ENCODE data around the gene LIPG. TPM values are rescaled to one million over a fixed set of nuclear protein-coding genes. Genes with fewer than 3 reads are reported as not detected.
"Not testable (repeated sequence)": the region's sequence is repeated elsewhere in the genome, so short reads cannot be mapped to it uniquely, and the experiment has no call there.

LIPG gene
- total RNA-seq, 4 donors from 2014 or later: 0.24 to 6.4 (median 1.9) TPM

DNA sequence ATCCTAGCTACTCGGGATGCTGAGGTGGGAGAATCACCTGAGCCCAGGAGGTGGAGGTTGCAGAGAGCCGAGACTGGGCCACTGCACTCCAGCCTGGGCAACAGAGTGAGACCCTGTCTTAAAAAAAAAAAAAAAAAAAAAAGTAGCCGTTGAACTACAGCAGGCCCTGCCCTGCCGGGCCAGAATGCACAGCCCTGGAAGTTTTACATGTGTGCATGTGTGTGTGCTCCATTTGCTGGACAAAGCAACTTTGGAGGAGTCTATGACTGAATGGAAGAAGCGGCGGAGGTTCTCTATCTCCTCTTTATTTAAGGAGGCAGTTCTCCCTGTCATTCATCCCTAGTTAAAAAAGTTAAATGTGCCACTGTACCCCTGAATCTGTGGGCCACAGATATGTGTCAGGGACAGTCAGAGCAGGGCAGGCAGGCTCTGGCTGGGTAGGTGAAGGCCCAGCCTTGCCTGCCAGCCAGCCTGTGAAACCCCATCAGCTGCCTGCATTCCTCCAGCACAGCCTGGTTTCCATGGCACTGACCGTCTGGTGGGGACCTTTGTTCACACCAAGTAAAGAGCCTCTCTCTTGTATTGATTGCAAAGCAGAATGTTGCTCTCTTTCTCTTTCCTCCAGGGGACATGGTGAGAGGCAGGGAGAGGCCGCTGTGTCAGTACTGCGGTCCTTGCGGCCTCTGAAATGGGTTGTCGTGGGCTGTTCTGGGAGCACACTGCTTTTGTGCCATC, 10.9 kb downstream of the LIPG start:
- intact Hi-C loops (cut with DNase I; ENCODE audit: low total_unique reads) (no loop called here), in situ Hi-C loops (cut with MboI; ENCODE audit: low sequenced_read_pairs in 4 of 4) (loop anchor here in 1 of 4 donors (25.0 kb wide), 1 partner anchor 190 kb away; no protein-coding TSS in a partner anchor)
- no peak for ATAC-seq
- no peak for DNase-seq
- Histone ChIP-seq H3K36me3 (no peaks in the 10 kb centered on the region), H3K4me3 (no peak overlapping the region), H3K27ac (no peak overlapping the region), H3K9me3 (no peaks in the 10 kb centered on the region), H3K4me1 (no peaks in the 10 kb centered on the region), H3K27me3 (no peaks in the 10 kb centered on the region)
- TF ChIP-seq, protein P1, sequence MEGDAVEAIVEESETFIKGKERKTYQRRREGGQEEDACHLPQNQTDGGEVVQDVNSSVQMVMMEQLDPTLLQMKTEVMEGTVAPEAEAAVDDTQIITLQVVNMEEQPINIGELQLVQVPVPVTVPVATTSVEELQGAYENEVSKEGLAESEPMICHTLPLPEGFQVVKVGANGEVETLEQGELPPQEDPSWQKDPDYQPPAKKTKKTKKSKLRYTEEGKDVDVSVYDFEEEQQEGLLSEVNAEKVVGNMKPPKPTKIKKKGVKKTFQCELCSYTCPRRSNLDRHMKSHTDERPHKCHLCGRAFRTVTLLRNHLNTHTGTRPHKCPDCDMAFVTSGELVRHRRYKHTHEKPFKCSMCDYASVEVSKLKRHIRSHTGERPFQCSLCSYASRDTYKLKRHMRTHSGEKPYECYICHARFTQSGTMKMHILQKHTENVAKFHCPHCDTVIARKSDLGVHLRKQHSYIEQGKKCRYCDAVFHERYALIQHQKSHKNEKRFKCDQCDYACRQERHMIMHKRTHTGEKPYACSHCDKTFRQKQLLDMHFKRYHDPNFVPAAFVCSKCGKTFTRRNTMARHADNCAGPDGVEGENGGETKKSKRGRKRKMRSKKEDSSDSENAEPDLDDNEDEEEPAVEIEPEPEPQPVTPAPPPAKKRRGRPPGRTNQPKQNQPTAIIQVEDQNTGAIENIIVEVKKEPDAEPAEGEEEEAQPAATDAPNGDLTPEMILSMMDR (IDR thresholded peaks at IDR 0.05 in 4 of 5, conservative IDR thresholded peaks at IDR 0.05 in 1 of 5): no peak
- TF ChIP-seq POLR2A (IDR thresholded peaks at IDR 0.05): no peak

DNA sequence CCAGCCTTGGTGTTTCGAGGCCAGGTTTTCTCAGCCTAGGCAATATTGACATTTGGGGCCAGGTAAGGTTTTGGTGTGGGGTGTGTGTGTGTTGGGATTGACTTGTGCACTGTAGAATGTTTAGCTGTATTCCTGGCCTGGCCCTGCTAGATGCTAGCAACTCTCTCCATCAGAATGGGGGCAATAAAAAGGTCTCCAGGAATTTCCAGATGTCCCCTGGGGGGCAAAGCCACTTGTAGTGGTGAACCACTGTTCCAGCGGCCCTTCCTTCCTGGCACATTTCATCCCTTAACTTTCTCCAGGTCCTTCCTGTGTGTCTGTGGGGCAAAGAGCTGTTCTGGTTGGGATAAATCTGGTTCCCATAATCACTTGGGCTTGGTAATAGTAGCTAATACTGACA, 12.0 kb downstream of the LIPG start:
- Histone ChIP-seq H3K27ac (no peak overlapping the region), H3K4me1 (no peaks in the 10 kb centered on the region), H3K9me3 (no peaks in the 10 kb centered on the region), H3K4me3 (no peak overlapping the region), H3K27me3 (no peaks in the 10 kb centered on the region), H3K36me3 (no peaks in the 10 kb centered on the region)
- intact Hi-C loops (cut with DNase I; ENCODE audit: low total_unique reads): no loop called here
- TF ChIP-seq, protein P1 (IDR thresholded peaks at IDR 0.05 in 4 of 5, conservative IDR thresholded peaks at IDR 0.05 in 1 of 5): no peak
- TF ChIP-seq POLR2A (IDR thresholded peaks at IDR 0.05): no peak
- in situ Hi-C loops (cut with MboI; ENCODE audit: low sequenced_read_pairs in 4 of 4): loop anchor here in 1 of 4 donors (25.0 kb wide), 1 partner anchor 188 kb away; no protein-coding TSS in a partner anchor
- ATAC-seq (no peak), DNase-seq (no peak)

DNA sequence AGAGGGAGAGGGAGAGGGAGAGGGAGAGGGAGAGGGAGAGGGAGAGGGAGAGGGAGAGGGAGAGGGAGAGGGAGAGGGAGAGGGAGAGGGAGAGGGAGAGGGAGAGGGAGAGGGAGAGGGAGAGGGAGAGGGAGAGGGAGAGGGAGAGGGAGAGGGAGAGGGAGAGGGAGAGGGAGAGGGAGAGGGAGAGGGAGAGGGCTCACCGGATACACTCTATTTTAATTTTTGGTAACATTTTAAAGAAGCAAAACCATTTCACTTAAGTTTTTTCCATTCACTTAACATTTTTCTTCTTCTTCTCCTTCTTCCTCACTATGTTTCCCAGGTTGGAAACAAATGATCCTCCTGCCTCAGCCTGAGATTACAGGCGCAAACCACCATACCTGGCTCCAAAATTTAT, 17.2 kb downstream of the LIPG start:
- in situ Hi-C loops (cut with MboI; ENCODE audit: low sequenced_read_pairs in 4 of 4); H3K4me3 ChIP-seq; H3K27ac ChIP-seq; DNase-seq; H3K4me1 ChIP-seq; ATAC-seq; H3K36me3 ChIP-seq; H3K9me3 ChIP-seq; intact Hi-C loops (cut with DNase I; ENCODE audit: low total_unique reads); H3K27me3 ChIP-seq: not testable (repeated sequence)

DNA sequence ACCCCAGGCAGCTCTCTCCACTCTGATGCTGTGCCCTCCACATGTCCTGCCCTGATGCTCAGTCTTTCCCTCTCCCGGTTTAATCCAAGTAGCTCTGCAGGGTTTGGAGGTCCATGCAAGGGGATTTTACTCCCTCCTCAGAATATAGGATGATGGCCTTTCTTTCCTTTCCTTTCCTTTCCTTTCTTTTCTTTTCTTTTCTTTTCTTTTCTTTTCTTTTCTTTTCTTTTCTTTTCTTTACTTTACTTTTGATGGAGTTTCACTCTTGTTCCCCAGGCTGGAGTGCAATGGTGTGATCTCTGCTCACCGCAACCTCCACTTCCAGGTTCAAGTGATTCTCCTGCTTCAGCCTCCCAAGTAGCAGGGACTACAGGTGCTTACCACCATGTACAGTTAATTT, 17.7 kb downstream of the LIPG start:
- H3K9me3 ChIP-seq; H3K36me3 ChIP-seq; H3K27ac ChIP-seq; intact Hi-C loops (cut with DNase I; ENCODE audit: low total_unique reads); H3K4me3 ChIP-seq; ATAC-seq; in situ Hi-C loops (cut with MboI; ENCODE audit: low sequenced_read_pairs in 4 of 4); H3K4me1 ChIP-seq; H3K27me3 ChIP-seq; DNase-seq: not testable (repeated sequence)

DNA sequence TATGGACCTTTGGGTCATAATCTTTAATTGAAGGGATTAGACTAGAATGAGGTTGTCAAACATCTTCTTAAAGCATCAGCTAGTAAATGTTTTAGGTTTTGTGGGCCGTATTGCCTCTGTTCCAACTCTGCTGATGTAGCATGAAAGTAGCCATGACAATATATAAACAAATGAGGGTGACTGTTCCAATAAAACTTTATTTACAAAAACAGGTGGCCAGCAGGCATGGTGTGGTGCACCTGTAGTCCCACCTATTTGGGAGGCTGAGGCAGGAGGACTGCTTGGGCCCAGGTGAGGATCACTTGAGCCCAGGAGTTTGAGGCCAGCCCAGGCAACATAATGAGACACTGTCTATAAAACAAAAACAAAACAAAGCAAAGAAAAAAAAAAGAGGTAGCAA, 18.4 kb downstream of the LIPG start:
- Histone ChIP-seq H3K27me3 (no peaks in the 10 kb centered on the region), H3K36me3 (no peaks in the 10 kb centered on the region), H3K27ac (no peak overlapping the region), H3K4me3 (no peak overlapping the region), H3K9me3 (no peaks in the 10 kb centered on the region), H3K4me1 (no peaks in the 10 kb centered on the region)
- in situ Hi-C loops (cut with MboI; ENCODE audit: low sequenced_read_pairs in 4 of 4): no loop called here
- TF ChIP-seq, protein P1 (IDR thresholded peaks at IDR 0.05 in 4 of 5, conservative IDR thresholded peaks at IDR 0.05 in 1 of 5): no peak
- no peak for TF ChIP-seq POLR2A (IDR thresholded peaks at IDR 0.05)
- ATAC-seq (no peak), DNase-seq (no peak)
- intact Hi-C loops (cut with DNase I; ENCODE audit: low total_unique reads): no loop called here

DNA sequence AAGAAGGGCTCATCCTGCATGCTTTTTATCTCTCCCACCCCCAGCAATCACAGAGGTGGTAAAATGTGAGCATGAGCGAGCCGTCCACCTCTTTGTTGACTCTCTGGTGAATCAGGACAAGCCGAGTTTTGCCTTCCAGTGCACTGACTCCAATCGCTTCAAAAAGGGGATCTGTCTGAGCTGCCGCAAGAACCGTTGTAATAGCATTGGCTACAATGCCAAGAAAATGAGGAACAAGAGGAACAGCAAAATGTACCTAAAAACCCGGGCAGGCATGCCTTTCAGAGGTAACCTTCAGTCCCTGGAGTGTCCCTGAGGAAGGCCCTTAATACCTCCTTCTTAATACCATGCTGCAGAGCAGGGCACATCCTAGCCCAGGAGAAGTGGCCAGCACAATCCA, 19.5 kb downstream of the LIPG start:
- H3K27me3 ChIP-seq: no peaks in the 10 kb centered on the region
- intact Hi-C loops (cut with DNase I; ENCODE audit: low total_unique reads): no loop called here
- H3K4me3 ChIP-seq: no peak overlapping the region
- no peak for DNase-seq
- no peaks in the 10 kb centered on the region for H3K4me1 ChIP-seq
- H3K36me3 ChIP-seq: no peaks in the 10 kb centered on the region
- ATAC-seq: no peak
- H3K27ac ChIP-seq: no peak overlapping the region
- no peaks in the 10 kb centered on the region for H3K9me3 ChIP-seq
- no peak for TF ChIP-seq POLR2A (IDR thresholded peaks at IDR 0.05)
- TF ChIP-seq, protein P1 (IDR thresholded peaks at IDR 0.05 in 4 of 5, conservative IDR thresholded peaks at IDR 0.05 in 1 of 5): no peak
- in situ Hi-C loops (cut with MboI; ENCODE audit: low sequenced_read_pairs in 4 of 4): no loop called here
